Kasumi-1 (cell line): ENCODE measurements around the gene IPCEF1.

Experiments used
- DNase-seq, 2 experiments: peaks; one replicate each; lab custom pipeline; 2025; lab: John Stamatoyannopoulos, UW

IPCEF1 gene

DNA sequence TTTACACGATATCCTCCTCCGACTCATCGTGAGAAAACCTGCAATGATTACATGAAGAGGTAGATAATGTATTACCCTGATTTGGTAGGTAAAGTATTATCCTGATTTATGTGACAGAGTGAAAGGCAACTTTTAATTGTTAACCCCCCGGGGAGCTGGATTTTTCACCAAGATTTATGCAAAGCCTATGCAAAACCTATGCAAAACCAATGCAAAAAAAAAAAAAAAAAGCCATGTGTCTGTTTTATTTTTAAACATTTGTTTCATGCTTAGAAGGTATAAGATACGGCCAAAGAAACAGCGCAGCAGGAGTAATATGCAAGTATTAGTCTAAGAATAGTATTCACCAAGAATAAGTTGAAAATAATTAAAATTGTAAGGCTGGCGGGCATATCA is 109.9 kb downstream of the IPCEF1 start:
- DNase-seq, result no peak

- DNase-seq, result no peak
Observed at GRCh38 chr6:154245506-154245905, 111.1 kb downstream of the IPCEF1 start.

GRCh38 chr6:154243793-154244750 is 112.5 kb downstream of the IPCEF1 start:
- no peak for DNase-seq

DNA sequence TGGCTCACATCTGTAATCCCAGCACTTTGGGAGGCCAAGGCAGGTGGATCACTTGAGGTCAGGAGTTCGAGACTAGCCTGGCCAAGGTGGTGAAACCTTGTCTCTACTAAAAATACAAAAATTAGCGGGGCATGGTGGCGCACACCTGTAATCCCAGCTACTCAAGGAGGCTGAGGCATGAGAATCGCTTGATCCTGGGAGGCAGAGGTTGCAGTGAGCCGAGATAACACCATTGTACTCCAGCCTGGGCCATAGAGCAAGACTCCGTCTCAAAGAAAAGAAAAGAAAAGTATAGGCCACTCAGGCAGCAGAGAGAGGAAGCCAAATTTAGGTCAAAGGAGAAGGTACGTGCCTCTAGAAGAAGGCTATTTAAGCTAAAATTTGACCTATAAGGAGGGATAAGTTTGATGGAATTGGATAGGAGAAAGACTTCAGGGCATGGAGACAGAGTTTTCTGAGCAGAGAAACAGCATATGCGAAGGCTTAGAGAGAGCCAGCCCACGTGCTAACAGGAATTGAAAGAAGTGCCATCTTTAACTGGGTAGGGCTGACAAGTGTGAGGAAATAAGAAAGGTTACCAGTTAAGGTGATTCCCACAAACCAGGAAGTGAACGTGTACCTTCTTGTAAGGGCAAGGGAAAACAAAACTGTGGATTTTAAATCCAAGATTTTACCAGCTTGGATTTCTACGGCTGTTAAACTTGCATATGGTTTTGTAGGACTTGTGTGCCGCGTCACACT is 113.8 kb downstream of the IPCEF1 start:
- no peak for DNase-seq

DNA sequence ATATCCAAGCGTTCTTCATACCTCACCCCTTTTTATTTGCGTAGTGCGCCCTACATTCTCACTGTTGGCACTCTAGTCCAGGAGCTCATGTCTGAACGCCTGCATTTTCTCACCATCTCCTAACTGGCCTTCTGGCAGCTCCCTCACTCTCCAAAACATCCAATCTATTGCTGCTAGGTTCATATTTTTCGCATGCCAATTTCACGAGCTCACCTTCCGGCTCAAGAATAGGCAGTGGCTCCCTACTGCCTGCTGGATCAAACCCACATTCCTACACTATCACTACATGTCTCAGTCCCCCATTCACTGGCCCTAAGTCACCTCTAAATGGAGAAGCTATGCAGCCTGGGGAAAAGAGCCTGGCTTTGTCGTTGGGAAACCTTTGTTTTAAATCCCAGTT is 115.0 kb downstream of the IPCEF1 start:
- DNase-seq, result no peak

DNA sequence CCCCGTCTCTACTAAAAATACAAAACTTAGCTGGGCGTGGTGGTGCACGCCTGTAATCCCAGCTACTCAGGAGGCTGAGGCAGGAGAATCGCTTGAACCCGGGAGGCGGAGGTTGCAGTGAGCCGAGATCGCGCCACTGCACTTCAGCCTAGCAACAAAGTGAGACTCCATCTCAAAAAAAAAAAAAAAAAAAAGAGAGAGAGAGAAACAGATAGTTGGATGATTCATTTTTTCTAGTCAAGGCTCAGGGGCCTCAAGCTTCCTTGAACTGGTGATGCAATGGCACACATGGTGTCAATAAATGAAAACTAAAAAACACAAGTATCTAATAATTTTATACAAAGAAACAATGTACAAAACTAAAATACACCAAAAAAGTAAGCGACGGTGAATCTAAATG is 115.5 kb downstream of the IPCEF1 start:
- DNase-seq, result peak in 1 of 2 experiments; percentile 6

DNA sequence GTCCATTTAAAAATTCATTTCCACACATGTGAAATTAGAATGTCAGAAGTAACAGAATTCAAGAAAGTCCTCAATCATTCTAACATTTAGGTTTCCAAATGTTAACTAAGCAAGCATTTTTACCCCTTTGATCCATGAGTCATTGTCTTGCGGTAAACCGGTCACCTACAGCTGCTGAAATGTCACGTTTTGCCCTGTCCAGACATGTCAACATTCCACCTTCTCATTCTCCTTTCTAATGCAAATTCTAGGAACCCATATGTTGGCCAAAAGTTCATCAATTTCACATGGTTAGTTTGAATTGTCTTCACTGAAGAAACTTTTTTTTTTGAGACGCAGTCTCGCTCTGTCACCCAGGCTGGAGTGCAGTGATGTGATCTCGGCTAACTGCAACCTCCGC is 117.2 kb downstream of the IPCEF1 start:
- DNase-seq, result no peak

DNA sequence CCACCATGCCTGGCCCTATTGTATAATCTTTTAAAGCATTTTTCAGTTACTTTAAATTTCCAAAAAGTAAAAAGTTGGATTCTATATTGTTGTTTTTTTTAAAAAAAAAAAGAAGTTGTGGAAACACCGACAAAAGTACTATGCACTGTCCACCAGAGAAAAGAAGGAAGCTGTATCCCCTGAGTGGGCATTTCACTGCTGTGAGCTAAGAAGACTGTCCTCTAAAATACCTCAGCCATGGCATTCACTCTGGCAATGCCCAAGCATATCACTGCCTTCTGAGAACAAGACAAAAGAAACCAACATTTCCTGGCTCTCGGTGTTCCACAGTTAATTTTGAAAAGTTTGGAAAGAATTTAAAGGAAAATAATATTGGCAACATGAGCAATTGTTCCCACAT is 117.8 kb downstream of the IPCEF1 start:
- no peak for DNase-seq

DNA sequence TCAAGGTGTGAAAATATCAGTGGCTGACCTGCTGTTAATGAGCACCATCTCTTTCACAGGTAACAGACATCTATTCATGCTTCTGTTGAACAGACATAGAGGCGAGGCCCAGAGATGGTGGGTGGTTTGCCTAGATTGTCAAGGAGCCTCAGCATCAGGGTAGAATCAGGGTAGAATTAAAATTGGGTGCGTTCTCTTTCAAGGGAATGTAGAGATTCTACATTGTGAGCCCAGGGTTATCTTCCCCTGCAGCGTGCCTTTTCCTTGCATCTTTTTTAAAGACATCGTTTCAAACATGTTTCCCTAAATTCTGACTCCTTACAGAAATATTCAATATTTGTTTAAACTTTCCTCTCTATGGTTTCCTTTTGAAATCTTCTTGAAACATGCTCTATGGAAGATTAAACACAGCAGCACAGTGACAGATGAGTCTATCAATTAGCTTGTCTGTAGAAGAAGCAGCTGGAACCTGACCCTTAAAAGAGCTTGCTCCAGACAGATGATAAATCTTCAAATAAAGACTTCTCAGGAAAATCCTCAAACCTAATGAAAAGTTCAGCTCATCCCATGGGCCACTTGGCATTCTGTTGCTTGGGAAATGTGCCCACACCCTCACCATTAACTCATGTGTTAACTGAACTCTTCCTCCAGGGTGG is 119.8 kb downstream of the IPCEF1 start:
- no peak for DNase-seq

- DNase-seq, result peak; percentile 19 to 30
Observed at GRCh38 chr6:154234019-154234772, 122.4 kb downstream of the IPCEF1 start.

DNA sequence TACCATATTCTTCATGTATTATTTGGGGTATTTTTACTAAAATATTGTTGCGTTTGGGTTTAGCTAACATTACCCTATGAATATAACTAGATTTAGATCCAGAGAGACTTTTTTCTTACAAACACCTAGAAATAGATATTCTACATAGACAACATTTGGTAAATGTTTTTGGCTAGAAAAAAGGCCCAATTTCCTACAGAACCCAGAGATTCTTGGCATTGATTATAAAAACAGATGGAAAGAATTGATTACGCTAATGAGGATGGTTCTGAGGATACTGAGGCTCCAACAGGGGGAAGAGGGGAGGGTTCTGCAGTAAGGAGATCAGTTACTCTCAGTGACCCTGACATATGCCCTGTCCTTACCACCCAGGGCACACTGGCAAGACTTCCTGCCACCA is 123.2 kb downstream of the IPCEF1 start:
- DNase-seq, result no peak

- no peak for DNase-seq
Observed at GRCh38 chr6:154232013-154232910, 124.3 kb downstream of the IPCEF1 start.

GRCh38 chr6:154230910-154231595 is 125.5 kb downstream of the IPCEF1 start:
- DNase-seq, result no peak

GRCh38 chr6:154230393-154230792 is 126.2 kb downstream of the IPCEF1 start:
- DNase-seq, result no peak

GRCh38 chr6:154229786-154230185 is 126.8 kb downstream of the IPCEF1 start:
- DNase-seq, result no peak

DNA sequence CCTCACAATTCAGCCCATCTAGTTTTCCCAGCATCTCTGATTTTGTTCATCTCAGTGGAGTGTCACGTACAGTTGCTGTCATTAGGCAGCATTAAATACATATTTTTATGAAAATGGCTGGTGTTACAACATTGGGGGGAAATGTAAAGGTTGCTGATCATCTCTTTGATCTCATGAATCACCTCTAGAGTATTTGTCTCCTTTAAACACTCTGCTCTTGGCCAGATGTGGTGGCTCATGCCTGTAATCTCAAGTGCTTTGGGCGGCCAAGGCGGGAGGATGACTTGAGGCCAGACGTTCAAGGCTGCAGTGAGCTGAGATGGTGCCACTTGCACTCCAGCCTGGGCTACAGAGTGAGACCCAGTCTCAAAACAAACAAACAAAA is 128.1 kb downstream of the IPCEF1 start:
- DNase-seq, result no peak

DNA sequence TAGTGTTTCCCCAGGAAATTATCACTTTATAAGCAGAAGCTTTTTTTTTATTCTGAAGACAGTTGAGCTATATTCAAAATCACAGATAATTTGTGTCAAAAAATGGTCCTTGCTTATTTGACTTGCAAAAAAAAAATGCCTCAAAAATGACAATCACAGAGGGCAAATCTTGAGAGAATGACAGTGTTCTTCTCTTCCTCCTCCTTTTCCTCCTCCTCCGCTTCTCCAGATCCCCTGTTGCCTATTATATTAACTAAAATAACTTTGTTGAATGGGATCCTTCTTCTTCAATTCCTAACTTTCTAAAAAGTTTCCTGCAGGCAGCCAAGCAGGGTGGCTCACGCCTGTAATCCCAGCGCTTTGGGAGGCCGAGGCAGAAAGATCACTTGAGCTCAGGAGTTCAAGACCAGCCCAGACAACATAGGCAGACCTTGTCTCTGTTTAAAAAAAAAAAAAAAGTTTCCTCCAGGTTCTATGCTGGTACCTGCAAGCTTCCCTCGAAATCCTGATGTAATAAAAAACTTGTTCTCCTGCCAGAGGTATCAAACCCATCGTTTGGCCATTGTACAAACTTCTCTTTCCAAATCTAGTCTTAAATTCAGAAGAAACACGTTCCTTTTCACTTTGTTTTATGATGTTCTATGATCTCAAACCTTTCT is 128.6 kb downstream of the IPCEF1 start:
- DNase-seq, result no peak

DNA sequence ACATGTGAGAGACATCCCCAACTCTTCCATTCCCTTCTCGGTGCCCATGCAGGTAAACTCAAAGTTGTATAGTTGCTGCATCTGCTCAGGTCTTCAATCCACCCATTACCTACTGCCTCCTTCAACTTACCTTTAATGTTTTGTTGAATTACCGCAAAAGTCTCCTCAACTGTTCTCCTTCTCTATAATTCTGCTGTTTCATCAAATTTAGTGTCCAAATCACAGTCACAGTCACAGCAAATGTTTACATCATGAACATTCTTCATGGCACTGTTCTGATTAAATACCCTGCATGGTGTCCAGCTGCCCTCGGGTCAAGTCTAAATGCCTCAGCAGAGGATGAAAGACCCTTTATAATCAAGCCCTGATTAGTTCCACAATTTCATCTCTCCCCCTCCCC is 130.1 kb downstream of the IPCEF1 start:
- no peak for DNase-seq

- no peak for DNase-seq
Observed at GRCh38 chr6:154223296-154223695, 133.3 kb downstream of the IPCEF1 start.

DNA sequence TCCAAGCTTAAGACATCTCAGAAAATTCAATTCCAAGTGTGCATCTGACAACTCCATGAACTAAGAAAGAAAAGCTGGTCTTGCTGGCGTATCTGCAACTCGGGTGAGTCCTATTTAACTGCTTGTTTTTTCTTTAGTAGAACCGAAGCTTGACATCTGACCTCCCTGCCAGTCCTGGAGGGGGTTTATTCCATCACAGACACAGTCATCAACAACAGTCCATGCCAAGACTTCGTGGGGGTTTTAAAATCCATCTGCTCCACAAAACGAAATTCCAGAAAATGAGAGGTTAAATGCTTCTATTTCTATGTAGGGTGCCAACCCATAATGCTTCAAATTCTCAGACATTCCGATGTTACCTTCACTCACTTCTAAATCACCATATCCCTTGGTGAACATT is 133.9 kb downstream of the IPCEF1 start:
- DNase-seq, result no peak
